ENCODE data around the gene SOCS7.

DNA sequence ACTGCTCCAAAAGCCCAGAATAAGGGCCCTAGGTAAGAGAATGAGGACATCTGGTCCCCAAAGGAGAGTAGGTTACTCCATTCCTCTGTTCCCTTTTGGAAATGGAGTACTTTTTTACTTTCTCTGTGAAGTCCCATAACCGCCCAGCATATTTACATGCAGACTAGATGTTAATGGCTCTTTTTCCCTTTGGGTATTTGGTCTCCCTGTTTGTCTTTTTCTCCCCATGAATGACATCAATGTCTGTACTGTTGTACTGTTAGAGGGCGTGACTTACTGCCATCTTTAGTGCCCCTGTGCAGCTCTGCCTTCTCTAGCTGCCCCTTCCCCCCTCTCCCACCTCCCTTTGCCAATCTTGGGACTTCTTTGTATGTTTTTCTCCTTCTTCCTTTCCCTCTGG lies 26.9 kb upstream of the SOCS7 start:
- TF ChIP-seq, protein P1, sequence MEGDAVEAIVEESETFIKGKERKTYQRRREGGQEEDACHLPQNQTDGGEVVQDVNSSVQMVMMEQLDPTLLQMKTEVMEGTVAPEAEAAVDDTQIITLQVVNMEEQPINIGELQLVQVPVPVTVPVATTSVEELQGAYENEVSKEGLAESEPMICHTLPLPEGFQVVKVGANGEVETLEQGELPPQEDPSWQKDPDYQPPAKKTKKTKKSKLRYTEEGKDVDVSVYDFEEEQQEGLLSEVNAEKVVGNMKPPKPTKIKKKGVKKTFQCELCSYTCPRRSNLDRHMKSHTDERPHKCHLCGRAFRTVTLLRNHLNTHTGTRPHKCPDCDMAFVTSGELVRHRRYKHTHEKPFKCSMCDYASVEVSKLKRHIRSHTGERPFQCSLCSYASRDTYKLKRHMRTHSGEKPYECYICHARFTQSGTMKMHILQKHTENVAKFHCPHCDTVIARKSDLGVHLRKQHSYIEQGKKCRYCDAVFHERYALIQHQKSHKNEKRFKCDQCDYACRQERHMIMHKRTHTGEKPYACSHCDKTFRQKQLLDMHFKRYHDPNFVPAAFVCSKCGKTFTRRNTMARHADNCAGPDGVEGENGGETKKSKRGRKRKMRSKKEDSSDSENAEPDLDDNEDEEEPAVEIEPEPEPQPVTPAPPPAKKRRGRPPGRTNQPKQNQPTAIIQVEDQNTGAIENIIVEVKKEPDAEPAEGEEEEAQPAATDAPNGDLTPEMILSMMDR (IDR thresholded peaks at IDR 0.05): no peak
- no peak for TF ChIP-seq POLR2A (IDR thresholded peaks at IDR 0.05)

Data from transverse colon (tissue), 3 donors.